Activated naive CD4-positive, alpha-beta T cell treated with anti-CD3 and anti-CD28 coated beads, Interleukin-2, amount 50 U/mL, for 72 hours (primary cell): ENCODE measurements around the gene PRR14. TPM values are rescaled to one million over a fixed set of nuclear protein-coding genes. Genes with fewer than 3 reads are reported as not detected.

Source experiments
- ATAC-seq, 2 donors: fragments of 150-1000 bp; cut with Tn5 transposase; 2 replicates each; pipeline ENCODE4 v1.10.0; 2021; ENCODE audit warnings: mild to moderate bottlenecking in 2 of 2, moderate library complexity in 2 of 2
- DNase-seq, 2 donors: peaks; one replicate each; pipeline ENCODE4 v3.0.0; 2021 to 2022; ENCODE audit warnings: low spot score in 2 of 2
- H3K27ac Mint-ChIP-seq, 2 donors: one replicate each; pipeline ENCODE4 v1.8.0; 2022; ENCODE audit warnings: mild to moderate bottlenecking in 2 of 2, mixed read lengths in 2 of 2
- H3K36me3 Mint-ChIP-seq, 2 donors: one replicate each; pipeline ENCODE4 v1.8.0; 2022; ENCODE audit warnings: mixed read lengths in 2 of 2
- H3K9me3 Mint-ChIP-seq, 2 donors: one replicate each; pipeline ENCODE4 v1.8.0; 2022; ENCODE audit warnings: mixed read lengths in 2 of 2
- total RNA-seq, 2 donors: library from RNA; stranded (reverse); gene quantifications; one replicate each; pipeline ENCODE4 v1.2.3, GENCODE V29; 2022

PRR14 gene
- 100 to 1,000 TPM; 103 to 111 TPM for total RNA-seq

DNA sequence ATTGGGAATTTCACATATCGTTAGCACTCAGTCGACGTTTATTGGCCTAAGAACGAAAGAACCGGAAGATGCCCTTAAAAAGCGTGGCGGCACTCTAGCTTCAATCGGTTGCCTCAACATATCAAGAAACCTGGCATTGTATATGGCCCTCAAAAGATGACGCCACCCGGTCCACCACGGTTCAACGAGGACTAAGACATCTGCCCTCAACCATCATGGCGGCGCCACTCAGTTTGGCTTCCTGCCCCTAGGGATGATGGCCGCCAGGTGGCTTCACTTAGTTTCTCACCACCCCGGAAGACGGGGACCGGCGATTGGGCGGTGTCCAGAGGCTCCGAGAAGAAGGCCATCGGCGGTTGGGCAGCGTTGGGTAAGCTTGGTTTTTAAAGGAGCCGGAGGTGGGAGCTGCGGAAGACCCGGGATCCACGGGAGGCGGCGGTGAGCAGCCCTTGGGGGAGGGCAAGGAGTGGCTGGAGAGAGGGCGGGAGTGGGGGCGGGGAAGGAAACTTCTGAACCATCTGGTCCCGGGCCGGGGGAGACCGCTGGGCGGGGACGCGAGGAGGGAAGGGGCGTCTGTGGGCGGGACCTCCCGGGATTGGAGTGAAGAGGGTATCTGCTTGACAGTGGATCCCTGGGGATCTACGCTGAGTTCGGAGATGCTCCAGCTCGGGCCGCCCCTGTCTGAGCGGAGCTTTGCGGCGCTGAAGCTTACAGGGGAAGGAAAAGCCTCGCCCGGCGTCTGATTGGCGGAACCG, at the start of gene PRR14:
Gene PRR14, plus strand, starts transcription at position 592 of the 755 bp plus-strand sequence. CDS start 686 bp downstream, outside the sequence.
- Mint-ChIP-seq H3K36me3 (peaks cover 30 to 37% of the 10 kb centered on the region in 2 donors), H3K27ac (peak within 1 kb of the TSS; percentile 99), H3K9me3 (no peaks in the 10 kb centered on the region)
- DNase-seq (peak; percentile 96 to 99), ATAC-seq (peak; percentile 84 to 86)

GRCh38 chr16:30601966-30602365, 48.8 kb upstream of the PRR14 start:
- peaks cover 0 to 11% of the 10 kb centered on the region in 2 donors for H3K36me3 Mint-ChIP-seq
- DNase-seq (no peak), ATAC-seq (no peak)
- no peaks in the 10 kb centered on the region for H3K9me3 Mint-ChIP-seq
- H3K27ac Mint-ChIP-seq: no peak overlapping the region

- H3K36me3 Mint-ChIP-seq: peaks cover 3 to 11% of the 10 kb centered on the region in 2 donors
- peak overlapping the region in 1 of 2 donors; percentile 50 for H3K27ac Mint-ChIP-seq
- no peak for DNase-seq
- ATAC-seq: no peak
- no peaks in the 10 kb centered on the region for H3K9me3 Mint-ChIP-seq
Measured at GRCh38 chr16:30602616-30603277, 48.0 kb upstream of the PRR14 start.

DNA sequence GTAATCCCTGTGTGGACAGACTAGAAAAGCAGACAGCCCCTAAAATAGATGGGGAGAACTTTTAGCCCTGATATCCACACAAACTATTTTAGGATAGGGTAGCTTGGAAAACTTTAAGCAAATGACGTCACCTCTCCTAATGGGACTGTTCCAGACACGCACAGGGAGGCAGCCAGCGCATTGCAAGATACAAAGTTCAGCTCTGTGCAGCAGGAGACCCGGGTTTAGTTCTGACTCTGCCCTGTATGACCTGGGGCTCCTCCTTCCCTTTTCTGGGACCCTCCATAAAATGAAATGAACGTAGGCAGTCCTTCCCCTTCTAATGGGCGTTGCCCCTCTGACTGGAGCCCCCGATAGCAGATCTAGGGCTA, 46.8 kb upstream of the PRR14 start:
- H3K36me3 Mint-ChIP-seq: peaks cover 6 to 11% of the 10 kb centered on the region in 2 donors

DNA sequence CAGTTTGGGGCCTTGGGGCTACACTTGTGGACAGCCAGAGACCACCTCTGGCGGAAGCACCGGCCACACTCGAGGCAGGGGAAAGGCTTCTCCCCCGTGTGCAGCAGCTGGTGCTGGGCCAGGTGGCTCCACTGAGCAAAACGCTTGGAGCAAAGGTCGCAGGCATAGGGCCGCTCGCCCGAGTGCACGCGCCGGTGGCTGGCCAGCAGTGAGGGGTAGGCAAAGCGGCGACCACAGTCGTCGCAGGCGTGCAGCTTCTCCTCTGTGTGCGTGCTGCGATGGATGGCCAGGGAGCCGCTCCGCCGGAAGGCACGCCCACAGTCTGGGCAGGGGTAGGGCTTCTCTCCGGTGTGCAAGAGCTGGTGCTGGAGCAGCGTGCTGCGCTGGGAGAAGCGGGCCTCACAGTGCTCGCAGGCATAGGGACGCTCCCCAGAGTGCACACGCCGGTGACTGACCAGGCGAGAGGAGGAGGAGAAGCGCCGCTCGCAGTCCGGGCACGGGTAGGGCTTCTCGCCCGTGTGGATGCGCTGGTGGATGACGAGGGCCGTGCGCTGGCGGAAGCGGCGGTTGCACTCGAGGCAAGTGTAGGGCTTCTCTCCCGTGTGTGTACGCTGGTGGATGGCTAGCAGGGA, 46.3 kb upstream of the PRR14 start:
- no peak for ATAC-seq
- Mint-ChIP-seq H3K36me3 (peaks cover 6 to 11% of the 10 kb centered on the region in 2 donors), H3K27ac (peak overlapping the region; percentile 19 to 22)

More for the DNA sequence above, 46.8 kb upstream of the PRR14 start:
- Mint-ChIP-seq H3K9me3 (no peaks in the 10 kb centered on the region), H3K27ac (peak overlapping the region; percentile 19 to 22)
- ATAC-seq (no peak), DNase-seq (no peak)

DNA sequence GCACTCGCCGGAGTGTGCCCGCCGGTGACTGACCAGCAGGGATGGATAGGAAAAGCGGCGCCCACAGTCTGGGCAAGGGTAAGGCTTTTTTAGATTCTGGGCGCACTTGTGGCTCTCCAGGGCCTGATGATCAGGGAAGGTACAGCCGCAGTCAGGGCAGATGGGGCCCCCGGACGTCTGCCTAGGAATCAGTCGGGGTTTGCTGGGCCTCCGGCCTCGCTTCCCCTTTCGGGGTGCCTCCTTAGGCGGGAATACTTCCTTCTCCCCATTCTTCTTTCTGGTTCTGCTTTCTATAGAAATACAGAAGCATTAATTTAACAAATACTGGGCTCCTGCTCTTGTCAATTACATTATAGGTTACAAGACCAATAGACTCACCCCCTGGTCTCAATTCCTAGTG, 45.6 kb upstream of the PRR14 start:
- Mint-ChIP-seq H3K9me3 (no peaks in the 10 kb centered on the region), H3K36me3 (peaks cover 6 to 13% of the 10 kb centered on the region in 2 donors), H3K27ac (peak overlapping the region in 1 of 2 donors; percentile 38)
- no peak for DNase-seq
- no peak for ATAC-seq

More for the DNA sequence above, 46.3 kb upstream of the PRR14 start:
- H3K9me3 Mint-ChIP-seq: no peaks in the 10 kb centered on the region
- DNase-seq: no peak

DNA sequence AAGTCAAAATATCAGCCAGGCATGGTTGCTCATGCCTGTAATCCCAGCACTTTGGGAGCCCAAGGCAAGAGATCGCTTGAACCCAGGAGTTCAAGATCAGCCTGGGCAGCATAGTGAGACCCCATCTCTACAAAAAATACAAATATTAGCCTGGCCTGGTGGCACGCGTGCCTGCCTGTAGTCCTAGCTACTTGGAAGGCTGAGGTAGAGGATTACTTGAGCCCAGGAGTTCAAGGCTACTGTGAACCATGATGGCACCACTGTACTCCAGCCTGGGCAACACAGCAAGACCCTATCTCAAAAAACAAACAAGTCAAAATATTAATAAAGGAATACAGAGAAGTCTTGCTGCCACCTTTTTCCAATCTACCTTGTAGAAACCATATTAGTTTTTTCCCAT, 44.8 kb upstream of the PRR14 start:
- H3K36me3 Mint-ChIP-seq: peaks cover 6 to 17% of the 10 kb centered on the region in 2 donors
- H3K27ac Mint-ChIP-seq: peak overlapping the region in 1 of 2 donors; percentile 5
- ATAC-seq (no peak), DNase-seq (no peak)
- H3K9me3 Mint-ChIP-seq: no peaks in the 10 kb centered on the region

DNA sequence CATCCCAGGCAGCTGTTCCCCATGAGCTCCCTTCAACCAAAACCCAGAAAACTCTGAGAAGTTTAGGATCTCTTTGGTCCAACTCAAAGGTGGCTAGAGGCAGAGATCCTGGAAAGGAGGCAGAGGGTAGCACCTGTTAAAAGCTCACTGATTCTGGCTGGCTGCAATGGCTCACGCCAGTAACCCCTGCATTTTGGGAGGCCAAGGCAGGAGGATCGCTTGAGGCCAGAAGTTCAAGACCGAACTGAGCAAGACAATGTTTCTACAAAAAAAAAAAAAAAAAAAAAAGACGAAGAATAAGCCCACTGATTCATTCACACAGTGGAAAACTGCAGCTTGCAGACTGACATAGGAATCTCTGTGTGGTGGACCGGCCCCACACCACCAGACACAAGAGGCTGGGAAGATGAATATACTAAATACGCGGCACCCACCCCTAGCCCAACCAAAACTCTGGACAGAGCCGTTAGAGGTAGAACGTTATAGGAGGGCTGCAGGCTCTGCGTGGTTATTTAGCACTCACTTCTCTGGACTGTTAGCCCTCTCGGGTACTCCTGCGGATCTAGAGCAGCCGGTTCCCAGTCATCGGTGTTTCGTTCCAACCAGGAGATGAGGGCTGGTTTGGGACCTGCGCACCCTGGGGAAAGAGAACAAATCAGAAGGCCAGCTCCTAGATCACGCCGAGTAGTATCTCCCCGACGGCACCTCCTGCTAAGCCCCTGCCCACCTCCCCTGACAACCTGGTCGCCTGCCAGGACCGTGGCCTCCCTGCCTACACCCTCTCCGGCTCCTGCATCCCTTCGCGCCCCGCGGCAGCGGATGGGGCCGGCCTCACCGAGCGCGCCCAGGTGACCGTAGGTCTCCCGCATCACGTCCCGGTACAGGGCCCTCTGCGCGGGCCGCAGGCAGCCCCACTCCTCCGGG, 41.5 kb upstream of the PRR14 start:
- ATAC-seq (peak; percentile 40 to 55), DNase-seq (peak; percentile 64 to 69)
- peaks cover 6 to 14% of the 10 kb centered on the region in 2 donors for H3K36me3 Mint-ChIP-seq
- peak overlapping the region; percentile 96 to 97 for H3K27ac Mint-ChIP-seq
- H3K9me3 Mint-ChIP-seq: no peaks in the 10 kb centered on the region

- DNase-seq (peak; percentile 94 to 96), ATAC-seq (peak; percentile 95)
- H3K27ac Mint-ChIP-seq: peak within 1 kb of the TSS; percentile 96 to 97
- H3K36me3 Mint-ChIP-seq: peaks cover 6% of the 10 kb centered on the region in 2 donors
- H3K9me3 Mint-ChIP-seq: no peaks in the 10 kb centered on the region
Measured at GRCh38 chr16:30609926-30610839, 40.6 kb upstream of the PRR14 start, which contains the start of gene ZNF689. ZNF689 (minus strand) TSS chr16:30610389; CDS start chr16:30610041, 348 bp downstream.

GRCh38 chr16:30615358-30616091, 35.2 kb upstream of the PRR14 start:
- H3K27ac Mint-ChIP-seq: no peak overlapping the region
- peaks cover 0 to under 1% of the 10 kb centered on the region in 2 donors for H3K36me3 Mint-ChIP-seq
- peak; percentile 68 to 95 for DNase-seq
- H3K9me3 Mint-ChIP-seq: no peaks in the 10 kb centered on the region
- peak; percentile 83 to 91 for ATAC-seq

DNA sequence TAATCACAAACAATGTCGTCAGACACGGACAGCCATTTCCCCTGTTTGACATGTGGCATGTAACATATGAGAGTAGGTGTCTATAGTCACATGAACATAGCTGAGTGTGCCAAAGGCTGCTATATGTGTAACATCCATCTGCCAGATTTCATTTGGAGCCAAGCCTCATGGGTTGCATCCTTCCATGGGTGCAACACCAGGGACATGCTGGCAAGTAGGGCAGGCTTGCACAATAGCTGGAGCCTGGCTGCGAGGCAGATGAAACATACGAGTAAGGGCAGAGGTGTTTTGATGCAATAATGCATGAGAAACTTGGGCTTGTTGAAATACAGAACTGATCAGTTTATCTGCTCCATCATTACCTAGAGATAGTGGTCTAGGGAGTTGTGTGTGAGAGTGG, 31.6 kb upstream of the PRR14 start:
- no peak for ATAC-seq
- DNase-seq: no peak
- Mint-ChIP-seq H3K9me3 (no peaks in the 10 kb centered on the region), H3K36me3 (no peaks in the 10 kb centered on the region), H3K27ac (no peak overlapping the region)

GRCh38 chr16:30619638-30620037, 31.1 kb upstream of the PRR14 start:
- no peak for ATAC-seq
- DNase-seq: no peak
- Mint-ChIP-seq H3K27ac (no peak overlapping the region), H3K36me3 (no peaks in the 10 kb centered on the region), H3K9me3 (no peaks in the 10 kb centered on the region)

GRCh38 chr16:30620169-30620568, 30.6 kb upstream of the PRR14 start:
- Mint-ChIP-seq H3K27ac (no peak overlapping the region), H3K36me3 (no peaks in the 10 kb centered on the region), H3K9me3 (no peaks in the 10 kb centered on the region)
- no peak for ATAC-seq
- no peak for DNase-seq

DNA sequence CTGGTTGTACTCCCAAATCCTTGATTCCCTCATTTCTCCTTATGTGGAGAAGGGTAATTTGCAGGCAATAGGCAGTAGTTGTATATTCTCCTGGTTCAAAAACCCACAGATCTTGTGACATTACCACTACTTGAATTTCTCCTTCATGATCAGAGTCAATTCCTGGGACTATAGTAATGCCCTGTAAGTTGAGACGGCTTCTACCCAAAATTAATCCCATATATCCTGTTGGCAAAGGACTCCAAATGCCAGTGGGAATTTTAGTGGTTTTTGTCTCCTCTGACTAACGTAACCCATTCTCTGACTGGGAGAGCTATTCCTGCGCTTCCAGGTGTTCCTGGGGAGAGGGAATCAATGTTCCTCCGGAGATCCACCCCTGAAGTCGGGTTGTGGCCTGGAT, 29.0 kb upstream of the PRR14 start:
- Mint-ChIP-seq H3K36me3 (no peaks in the 10 kb centered on the region), H3K27ac (no peak overlapping the region), H3K9me3 (no peaks in the 10 kb centered on the region)
- ATAC-seq: no peak
- no peak for DNase-seq
